Left ventricle myocardium superior (tissue), 1 donor: ENCODE results near the gene PPP3CA. TPM values are rescaled to one million over a fixed set of nuclear protein-coding genes. Genes with fewer than 3 reads are reported as not detected.

ENCODE experiments used
- ATAC-seq: fragments of 200-7000 bp; cut with Tn5 transposase; one replicate; pipeline ENCODE4 v1.9.1; 2020; ENCODE audit warnings: mild to moderate bottlenecking, moderate library complexity
- DNase-seq: peaks from one replicate; pipeline ENCODE4 v3.0.0-alpha.2; 2020
- intact Hi-C: fragments of 100-400 bp; cut with micrococcal nuclease; formaldehyde crosslinking; loops from one replicate; pipeline ENCODE4 v1.11.0; 2022
- total RNA-seq: library from RNA; stranded (reverse); fragmentation: NEBNext Ultra II Directional; extraction: Animal tissue kit (Norgen Biotek cat#: 25700); gene quantifications from one replicate; pipeline ENCODE4 v1.2.1, GENCODE V29; 2021
- donor health status: DM: no; HTN: yes; CAD: no; lungs with severe emphysema.

Gene PPP3CA
- total RNA-seq, 1 donor from 2014 or later = 20.1 TPM

DNA sequence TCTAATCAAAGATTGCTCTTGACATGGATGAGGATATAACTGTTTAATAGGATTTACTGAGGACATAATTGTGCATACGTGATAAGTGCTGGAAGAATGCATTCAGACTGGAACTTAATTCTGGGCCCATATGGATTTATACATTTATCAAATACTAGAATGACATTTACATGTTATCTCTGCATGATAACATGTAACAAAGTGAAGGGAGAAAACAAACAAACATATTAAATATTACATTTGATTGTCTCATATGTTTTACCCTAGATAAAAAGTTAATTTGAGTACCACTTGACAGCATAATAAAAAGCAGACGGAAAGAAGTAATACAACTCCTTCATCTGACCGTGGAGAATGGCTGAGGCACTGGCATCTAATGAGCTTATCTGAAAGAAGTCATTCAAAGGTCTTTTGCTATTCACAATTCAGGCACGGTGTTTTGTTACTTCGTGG is 297.8 kb downstream of the PPP3CA start:
- no peak for DNase-seq
- ATAC-seq = no peak
- intact Hi-C loops = no loop called here

DNA sequence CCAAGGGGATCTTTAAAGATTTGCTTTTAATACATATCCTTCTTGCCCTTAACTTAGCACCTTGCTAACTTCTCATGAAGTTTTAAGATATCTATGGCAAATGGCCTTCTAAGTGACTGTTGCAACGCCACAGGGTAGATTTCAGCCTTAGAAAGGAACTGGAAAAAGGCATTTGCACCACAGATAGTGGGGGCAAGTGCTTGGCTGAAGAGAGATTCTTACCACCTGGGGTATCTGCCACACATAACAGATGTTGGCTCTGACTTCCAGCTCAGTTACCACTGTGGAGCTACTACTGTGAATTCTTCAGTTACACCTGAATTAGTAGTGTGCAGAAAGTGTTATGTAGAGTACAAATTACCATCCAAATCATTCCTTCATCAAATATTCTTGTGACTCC is 302.6 kb downstream of the PPP3CA start:
- intact Hi-C loops = no loop called here
- no peak for DNase-seq
- ATAC-seq = no peak

DNA sequence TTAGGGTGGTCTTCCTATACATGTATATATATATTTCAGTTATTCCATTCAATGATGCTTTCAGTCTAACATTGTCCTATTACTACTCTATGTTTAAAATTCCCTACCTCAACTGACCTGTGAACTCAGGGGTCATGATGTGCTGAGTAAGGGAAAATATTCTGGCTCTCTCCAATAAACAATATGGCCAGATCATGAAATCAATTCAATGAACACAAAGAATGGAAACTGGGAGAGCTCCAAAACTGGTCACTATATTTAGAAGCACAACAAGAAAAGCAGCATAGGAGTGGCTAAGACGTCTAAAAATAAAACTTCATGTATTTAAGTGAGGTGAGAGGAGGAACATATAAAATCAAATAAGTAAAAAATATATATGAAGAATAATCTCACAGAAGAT is 304.5 kb downstream of the PPP3CA start:
- ATAC-seq = peak; percentile 61
- DNase-seq = no peak
- intact Hi-C loops = no loop called here

DNA sequence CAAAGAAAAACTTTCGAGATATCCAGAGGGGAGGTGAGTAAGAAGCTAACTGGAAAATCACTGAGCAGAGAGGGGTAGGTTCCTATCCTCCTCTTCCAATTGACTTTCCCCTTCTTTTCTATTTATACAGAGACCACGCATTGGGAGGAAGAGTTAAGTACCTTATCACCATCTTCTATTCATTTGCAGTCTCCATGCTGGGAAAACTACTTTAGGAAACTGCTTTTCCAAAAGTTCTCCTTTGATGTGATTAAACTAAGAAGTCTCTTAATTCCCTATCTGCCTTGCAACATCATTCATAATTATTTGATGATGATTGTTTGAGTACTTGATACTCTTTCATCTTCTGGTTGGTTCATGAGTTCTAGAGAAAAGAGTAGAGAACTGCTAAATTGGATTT is 306.6 kb downstream of the PPP3CA start:
- no peak for DNase-seq
- ATAC-seq = no peak
- intact Hi-C loops = no loop called here

DNA sequence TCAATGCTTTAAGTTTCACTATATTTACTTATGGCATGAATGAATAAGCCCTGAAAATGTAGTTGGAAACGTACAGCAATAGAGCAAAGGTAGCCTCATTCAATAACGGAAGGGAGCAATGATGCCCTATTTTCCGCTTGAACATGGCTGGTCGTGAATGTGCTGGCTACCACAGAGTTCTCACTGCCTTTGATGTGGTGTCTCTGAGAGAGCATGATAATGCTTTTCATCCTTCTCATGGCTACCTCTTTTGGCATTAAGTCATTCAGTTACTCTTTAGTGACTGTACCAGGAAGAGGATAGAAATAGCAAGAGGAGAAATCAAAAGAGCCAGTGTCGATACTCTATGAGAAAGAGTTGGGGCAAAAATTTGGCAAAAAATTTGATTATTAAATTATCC is 308.0 kb downstream of the PPP3CA start:
- ATAC-seq (no peak), DNase-seq (no peak)
- intact Hi-C loops = no loop called here

DNA sequence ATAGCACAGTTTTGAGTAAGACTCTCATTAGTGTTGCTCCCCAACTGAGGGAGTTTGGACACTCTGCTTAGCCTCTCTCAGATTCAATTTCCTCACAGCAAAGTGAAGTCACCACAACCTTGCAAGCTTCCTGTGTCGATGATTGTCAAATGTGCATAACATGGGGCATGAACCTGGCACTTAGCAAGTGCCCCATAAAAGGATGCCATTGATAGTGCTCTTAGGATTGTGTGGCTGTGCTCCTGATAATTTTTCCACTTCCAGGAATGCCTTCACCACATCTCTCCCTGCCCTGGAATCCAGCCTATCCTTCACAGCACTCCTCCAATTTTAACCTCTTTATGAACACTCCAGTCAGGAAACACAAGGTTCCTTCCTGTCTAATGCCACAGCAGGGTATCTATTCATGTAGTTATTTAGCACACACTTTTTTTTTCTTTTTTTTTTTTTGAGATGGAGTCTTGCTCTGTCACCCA is 309.4 kb downstream of the PPP3CA start:
- ATAC-seq (peak; percentile 96), DNase-seq (no peak)

DNA sequence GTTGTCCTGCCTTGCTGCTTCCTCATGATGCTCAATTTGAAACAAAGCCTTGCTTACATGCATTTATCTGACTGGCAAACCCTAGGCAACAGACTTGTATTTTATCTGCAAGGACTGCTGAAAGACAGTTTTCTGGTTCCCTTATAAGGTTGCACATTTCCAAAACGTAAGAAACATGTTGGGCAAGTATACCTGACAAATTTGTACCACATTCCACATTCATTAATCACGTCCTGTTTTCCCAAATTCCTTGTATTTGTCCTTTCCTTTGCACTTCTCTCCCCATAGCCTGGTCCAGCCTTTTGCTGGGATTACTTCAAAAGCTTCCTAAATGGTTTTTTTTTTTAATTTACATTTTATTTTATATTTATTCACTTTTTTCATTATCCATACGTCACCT is 310.1 kb downstream of the PPP3CA start:
- ATAC-seq (no peak), DNase-seq (no peak)
- intact Hi-C loops = no loop called here

More for the DNA sequence above, 309.4 kb downstream of the PPP3CA start:
- intact Hi-C loops = no loop called here

DNA sequence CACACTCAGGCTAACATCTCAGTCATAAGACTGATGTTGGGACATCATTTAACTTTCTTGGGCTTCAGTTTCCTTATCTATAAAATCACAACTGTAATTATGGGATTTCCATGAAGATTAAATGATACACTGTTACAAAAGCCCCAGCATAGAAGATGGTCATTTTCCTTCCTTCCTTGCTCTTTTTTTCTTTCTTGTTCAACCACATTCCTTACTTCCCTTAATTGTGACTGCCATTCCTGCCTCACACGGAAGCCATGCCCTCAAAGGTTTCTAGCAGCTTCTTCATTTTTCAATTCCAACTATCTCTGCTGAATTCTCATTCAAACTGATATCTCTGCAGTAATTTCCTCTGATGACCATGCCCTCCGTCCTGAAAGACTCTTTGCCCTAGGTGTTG is 311.8 kb downstream of the PPP3CA start:
- ATAC-seq (no peak), DNase-seq (no peak)
- intact Hi-C loops = no loop called here

DNA sequence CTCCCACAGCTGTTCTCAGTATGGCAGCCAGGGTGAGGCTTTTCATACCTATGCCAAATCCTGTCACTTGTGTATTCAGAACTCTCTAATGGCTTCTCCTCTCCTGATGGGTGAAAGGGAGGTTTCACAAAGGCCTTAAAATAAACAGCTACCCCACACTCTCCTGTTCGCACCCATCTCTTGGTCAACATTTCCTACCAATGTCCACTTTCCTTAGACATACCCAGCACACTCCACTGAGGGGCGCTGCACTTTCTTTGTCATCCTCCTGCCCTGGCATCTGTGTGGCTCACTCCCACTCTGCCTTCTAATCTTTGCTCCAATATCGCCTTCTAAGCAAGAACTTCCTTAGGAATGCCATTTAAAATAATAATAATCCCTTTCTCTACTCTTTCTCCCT is 313.3 kb downstream of the PPP3CA start:
- ATAC-seq (no peak), DNase-seq (no peak)
- intact Hi-C loops = no loop called here

DNA sequence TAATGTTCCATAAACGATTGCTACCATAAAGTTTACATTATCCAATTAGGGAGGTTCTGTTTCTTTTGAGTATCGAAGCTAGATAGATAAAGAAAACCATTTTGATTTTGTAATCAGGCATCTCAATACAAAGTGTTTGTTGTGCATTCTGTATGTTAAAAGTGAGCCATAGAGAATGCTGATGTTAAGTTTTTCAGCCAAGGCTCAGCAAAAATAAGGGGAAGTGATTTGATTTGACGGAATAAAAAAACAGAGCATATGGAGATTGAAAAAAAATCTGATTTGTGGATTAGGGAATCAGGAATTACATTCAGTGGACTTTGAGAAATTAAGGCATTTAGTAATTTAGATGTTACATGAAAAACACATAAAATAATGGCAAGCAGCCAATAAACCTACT is 314.8 kb downstream of the PPP3CA start:
- no peak for ATAC-seq
- intact Hi-C loops = no loop called here
- no peak for DNase-seq

DNA sequence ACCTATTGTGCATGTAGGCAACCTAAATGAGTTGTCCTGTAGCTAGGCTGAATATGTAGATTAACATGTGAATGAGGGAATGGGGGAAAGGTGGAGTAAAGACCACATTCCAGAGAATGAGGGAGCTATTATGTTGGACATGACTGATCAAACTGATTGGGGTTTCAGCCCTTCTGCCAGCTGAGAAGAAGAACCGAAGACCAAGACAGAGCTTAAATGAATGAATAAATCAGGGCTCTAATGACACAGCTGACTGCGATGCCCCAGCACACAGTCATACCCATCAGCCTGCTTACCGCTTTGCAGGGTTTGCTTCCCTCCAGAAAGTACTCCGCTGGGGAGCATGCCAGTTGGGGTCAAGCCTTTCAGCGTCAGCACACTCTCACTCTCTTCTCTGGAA is 315.4 kb downstream of the PPP3CA start:
- intact Hi-C loops = no loop called here
- ATAC-seq (no peak), DNase-seq (no peak)

DNA sequence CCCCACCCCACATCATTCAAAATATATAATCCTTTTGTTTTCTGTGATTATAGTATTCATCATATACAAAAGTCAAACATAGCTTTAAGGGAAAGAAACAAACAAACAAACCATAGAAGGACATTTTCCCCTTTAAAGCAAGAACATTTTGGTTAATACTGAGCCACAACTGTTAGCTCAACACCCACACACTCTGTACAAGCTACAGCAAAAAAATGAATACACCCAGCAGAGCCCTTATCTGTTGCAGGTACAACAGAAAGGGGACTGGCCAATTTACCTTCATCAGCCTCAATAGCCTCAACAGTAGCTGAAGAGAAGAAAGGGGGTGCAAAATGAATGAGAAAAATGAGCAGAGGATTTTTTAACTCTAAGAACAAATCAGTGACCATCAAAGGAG is 318.4 kb downstream of the PPP3CA start:
- ATAC-seq = no peak
- intact Hi-C loops = no loop called here
- DNase-seq = no peak

DNA sequence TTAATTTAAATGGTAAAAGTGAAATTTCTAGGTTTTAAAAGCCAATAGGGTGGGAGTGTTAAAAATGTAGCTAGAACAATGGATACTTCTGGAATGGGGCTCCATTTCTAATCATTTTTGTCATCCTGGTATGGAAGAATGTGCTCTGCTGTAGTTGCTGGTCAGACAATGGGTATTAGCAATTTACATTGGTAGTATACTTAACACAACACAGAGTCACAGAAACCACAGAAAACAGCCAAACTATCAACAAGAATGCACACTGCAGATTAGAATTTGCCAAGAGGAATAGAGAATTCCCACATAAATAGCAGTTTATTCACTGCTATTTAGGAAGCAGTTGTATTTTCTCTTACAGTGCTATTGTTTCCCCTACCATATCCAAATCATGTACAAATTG is 319.6 kb downstream of the PPP3CA start:
- intact Hi-C loops = no loop called here
- no peak for DNase-seq
- ATAC-seq = no peak

DNA sequence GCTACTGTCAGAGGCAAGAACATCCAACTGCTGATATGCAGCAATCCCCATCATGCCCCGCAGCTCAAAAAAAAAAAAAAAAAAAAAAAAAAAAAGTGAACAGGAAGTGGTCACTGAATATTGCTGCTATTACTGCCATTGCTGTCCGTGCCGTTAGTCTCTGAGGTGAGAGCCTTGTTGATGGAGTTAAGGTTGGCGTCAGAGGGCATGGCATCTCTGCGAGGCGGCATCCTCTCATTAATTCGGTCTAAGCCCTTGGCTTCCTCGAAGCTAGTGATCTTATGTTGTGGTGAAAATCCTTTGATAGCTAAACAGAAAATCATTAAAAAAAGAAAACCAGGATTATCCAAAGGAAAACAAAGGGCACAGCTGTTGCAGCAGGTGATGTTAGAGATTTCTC is 321.6 kb downstream of the PPP3CA start:
- ATAC-seq (no peak), DNase-seq (no peak)
- intact Hi-C loops = no loop called here

DNA sequence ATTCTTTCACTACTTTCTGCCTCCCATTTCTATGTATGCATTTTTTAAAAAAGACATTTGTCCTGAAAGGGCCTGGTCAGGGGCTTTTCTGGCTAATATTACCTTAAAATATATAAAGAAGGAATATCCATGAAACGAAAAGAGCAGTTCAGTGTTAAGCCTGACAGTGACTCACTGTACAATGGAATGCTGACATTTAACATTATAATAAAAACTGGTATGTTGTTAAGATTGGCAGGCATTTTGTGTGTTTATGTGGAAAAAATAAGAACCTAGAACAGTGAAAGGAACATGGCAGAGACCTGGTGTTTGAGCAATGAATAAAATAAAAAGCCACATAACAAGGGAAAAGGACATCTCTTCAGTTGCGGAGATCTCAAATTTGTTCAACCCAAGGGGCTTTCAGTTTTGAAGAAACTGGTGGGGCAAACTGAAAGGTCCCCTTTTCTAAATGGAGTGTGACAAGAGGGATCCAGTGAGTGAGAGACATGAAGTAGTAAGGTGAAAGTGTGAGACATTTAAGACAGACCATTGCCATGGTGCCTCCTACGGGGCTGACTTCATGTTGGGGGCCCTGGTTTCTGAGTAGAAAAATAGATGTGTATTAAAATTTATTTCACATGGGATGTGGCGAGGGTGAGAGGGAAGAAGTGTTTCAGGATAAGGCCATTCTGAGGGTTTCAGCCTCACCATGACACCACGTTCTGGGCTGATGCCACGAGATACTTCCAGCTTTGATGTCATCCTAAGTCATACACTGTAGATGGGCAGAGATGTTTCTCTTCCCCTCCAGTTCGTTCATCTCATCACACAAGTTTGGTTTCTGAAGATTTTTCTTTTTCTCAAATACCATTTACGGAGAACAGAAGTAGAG is 324.9 kb downstream of the PPP3CA start:
- ATAC-seq (no peak), DNase-seq (no peak)
- intact Hi-C loops = no loop called here

DNA sequence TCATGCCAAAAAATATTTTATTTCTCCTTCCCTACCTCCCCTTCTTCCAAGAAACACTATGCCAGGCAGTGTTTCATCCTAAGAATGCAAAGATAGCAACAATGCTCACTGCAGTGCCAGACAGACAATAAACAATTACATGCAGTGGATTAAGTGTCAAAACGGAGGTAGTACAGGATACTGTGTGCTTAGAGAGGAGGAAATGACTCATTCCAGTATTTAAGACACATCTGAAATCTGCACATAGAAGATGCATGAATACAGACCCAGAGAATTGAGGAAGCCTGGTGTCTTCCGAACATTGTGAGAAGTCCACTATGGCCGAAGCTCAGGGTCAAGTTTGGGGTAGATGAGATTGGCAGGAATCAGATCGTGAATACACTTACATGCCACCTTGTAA is 326.4 kb downstream of the PPP3CA start:
- intact Hi-C loops = no loop called here
- peak; percentile 55 for ATAC-seq
- no peak for DNase-seq

DNA sequence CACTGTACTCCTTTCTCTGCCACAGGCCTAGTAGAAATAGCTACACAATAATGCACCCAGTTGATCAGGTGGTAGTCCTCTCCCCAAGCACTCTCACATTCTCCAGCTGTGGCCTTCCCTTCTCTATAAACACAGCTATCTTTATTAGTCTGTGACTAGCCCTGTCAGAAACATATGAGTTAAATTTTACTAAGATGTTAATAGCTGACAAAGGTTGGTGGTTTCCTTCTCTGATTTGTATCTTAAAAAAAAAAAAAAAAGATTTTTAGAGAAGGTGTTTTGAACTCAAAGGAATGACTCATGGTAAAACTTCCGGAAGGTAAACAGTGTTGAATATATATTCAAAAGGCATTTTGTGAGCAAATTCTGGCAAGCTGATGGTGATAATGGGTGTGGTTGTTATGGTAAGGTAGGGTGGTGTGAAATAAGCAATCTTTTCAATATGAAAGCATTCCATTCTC is 327.4 kb downstream of the PPP3CA start:
- DNase-seq (no peak), ATAC-seq (no peak)
- intact Hi-C loops = no loop called here

DNA sequence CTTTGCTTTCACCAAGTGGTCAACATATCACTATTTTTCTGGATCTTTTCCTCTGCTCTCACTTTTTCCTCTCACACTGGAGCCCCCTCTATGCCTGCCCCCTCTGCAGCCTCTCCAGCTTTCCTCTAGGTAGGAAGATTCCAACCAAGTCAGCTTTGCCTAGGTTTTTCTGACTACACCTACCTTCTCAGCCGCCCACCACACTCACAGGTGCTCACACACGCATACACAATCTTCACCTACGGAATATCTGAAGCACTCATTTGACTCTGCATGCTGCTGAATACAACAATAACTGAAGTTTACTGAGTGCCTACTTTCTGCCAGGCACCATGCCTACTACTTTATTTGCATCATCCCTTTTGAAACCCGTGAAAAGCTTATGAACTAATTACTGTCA is 328.0 kb downstream of the PPP3CA start:
- intact Hi-C loops = no loop called here
- no peak for DNase-seq
- ATAC-seq = no peak

DNA sequence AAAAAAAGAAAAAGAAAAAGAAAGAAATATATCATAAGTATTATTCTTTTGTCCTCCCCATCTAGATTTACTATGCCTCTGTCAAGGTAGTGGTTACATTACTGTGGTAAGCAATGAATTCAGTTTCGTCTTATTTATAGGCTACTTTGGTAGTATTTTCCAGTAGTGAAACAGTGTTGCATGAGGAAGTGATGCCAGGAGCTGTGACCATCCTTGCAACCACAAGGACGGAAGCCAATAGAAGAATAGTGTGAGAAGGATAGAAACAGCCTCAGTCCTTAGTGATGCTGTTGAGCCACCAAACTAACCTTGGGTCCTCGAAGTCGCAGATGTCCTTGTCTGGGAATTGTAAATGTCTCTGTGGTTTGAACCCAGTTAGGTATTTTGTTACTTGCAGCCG is 328.5 kb downstream of the PPP3CA start:
- DNase-seq (no peak), ATAC-seq (no peak)
- intact Hi-C loops = no loop called here

DNA sequence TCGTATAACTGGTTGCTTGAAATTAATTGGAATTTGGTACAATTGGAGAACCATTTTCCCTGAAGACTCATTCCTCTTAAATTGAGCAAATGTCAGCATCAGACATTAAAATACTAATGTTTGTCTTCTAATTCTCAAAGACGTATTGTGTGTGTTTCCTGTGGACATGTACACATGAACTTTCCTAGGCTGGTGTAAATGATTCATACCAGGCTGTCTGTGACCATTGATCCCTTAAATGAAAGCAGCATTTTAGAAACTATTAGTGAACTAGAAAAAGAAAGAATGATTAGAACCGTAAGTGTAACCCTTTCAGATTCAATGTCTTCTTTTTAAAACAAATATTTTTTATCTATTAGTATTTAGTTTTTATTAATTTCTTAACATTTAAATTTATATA is 332.9 kb downstream of the PPP3CA start:
- intact Hi-C loops = no loop called here
- ATAC-seq = no peak
- DNase-seq = no peak

DNA sequence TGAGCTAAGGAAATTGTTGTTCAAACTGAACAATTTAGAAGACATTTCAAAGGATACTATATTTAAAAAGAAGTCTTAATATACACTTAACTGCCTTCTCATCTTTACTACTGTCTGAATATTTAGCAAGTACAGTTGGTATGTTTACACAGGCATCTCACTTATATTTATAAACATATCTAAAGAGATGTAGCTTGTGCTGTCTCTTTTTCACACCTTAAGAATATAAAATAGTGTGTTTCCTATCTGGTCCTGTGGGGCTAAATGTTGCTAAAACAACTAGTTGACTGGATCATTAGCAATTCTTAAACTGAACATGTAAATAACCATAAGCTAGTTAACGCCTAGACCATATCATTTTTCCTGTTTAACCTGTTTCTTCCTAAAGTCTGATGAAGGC is 336.3 kb downstream of the PPP3CA start:
- no peak for ATAC-seq
- intact Hi-C loops = no loop called here
- no peak for DNase-seq
